Gastroesophageal sphincter (tissue), 4 donors: ENCODE results near the gene PNP. TPM values are rescaled to one million over a fixed set of nuclear protein-coding genes. Genes with fewer than 3 reads are reported as not detected.

ENCODE experiments used
- ATAC-seq: fragments of 150-250 bp; one replicate; pipeline ENCODE4 v1.9.1; 2016; ENCODE audit warnings: mild to moderate bottlenecking, moderate library complexity
- H3K27ac ChIP-seq, 4 donors: fragments of 200-600 bp; sonication (generic) in 3 of 4; 1 replicate in 3 of 4; 2 replicates in 1 of 4; pipeline ENCODE4 v1.5.1; 2016 to 2019
- H3K27me3 ChIP-seq: fragments of 200-600 bp; sonication (generic); one replicate; pipeline ENCODE4 v1.5.1; 2019
- H3K36me3 ChIP-seq, 2 donors: fragments of 200-600 bp; sonication (generic); one replicate each; pipeline ENCODE4 v1.5.1; 2019; ENCODE audit warnings: control low read depth in 1 of 2
- H3K4me1 ChIP-seq, 3 donors: fragments of 200-600 bp; sonication (generic); 1 replicate in 2 of 3; 2 replicates in 1 of 3; pipeline ENCODE4 v1.5.1; 2016 to 2019; ENCODE audit warnings: control low read depth in 2 of 3
- H3K4me3 ChIP-seq, 2 donors: fragments of 200-600 bp; sonication (generic); one replicate each; pipeline ENCODE4 v1.5.1; 2019; ENCODE audit warnings: mild to moderate bottlenecking in 1 of 2, moderate library complexity in 1 of 2
- H3K9me3 ChIP-seq, 3 donors: fragments of 200-600 bp; sonication (generic); one replicate each; pipeline ENCODE4 v1.5.1; 2017 to 2019; ENCODE audit warnings: control low read depth in 2 of 3
- CTCF ChIP-seq, 4 experiments: fragments of 200-600 bp in 2 of 4; fragments of 450-650 bp in 2 of 4; sonication (generic) in 1 of 4; IDR thresholded peaks; one replicate each; pipeline ENCODE4 v1.5.1; 2017 to 2019; ENCODE audit warnings: antibody characterized with exemption in 4 of 4, mild to moderate bottlenecking in 2 of 4, moderate library complexity in 2 of 4
- EP300 ChIP-seq: sonication (generic); formaldehyde crosslinking; IDR thresholded peaks from one replicate; pipeline ENCODE4 v1.6.1; 2017; ENCODE audit warnings: antibody characterized with exemption, mild to moderate bottlenecking
- POLR2A ChIP-seq, 2 donors: fragments of 450-650 bp; IDR thresholded peaks; one replicate each; pipeline ENCODE4 v1.6.1; 2017; ENCODE audit warnings: antibody characterized with exemption in 2 of 2, mild to moderate bottlenecking in 2 of 2, moderate library complexity in 1 of 2
- POLR2AphosphoS5 ChIP-seq: sonication (generic); formaldehyde crosslinking; IDR thresholded peaks from one replicate; pipeline ENCODE4 v1.6.1; 2017; ENCODE audit warnings: antibody characterized with exemption
- WGBS, 2 donors: methylation state at CpG; one replicate each; pipeline ENCODE4 v1.1.5; 2018; ENCODE audit warnings: low coverage in 1 of 2; 5-methylcytosine and 5-hydroxymethylcytosine counted together
- total RNA-seq, 4 donors: library from RNA; depleted of rRNA; stranded (reverse); fragments of >200 nt; gene quantifications; one replicate each; pipeline ENCODE4 v1.1.0, GENCODE V29; 2016

PNP gene
- total RNA-seq, 4 donors from 2014 or later: 3.0 to 71.2 (median 19.9) TPM

GRCh38 chr14:20427231-20428009 lies 41.8 kb upstream of the PNP start:
- Histone ChIP-seq H3K4me3 (no peak overlapping the region), H3K36me3 (no peaks in the 10 kb centered on the region), H3K9me3 (no peaks in the 10 kb centered on the region), H3K27me3 (no peaks in the 10 kb centered on the region), H3K4me1 (peaks cover 0 to 9% (median 0%) of the 10 kb centered on the region in 3 donors), H3K27ac (peak overlapping the region in 1 of 4 donors; percentile 29)
- ATAC-seq: peak; percentile 41
- TF ChIP-seq POLR2A (IDR thresholded peaks at IDR 0.05): no peak
- no peak for TF ChIP-seq EP300
- no peak for TF ChIP-seq CTCF (IDR thresholded peaks at IDR 0.05)
- no peak for TF ChIP-seq POLR2AphosphoS5
- 50 to 56% methylated on average over 4 of the region's 5 CpGs for WGBS, 2 donors

GRCh38 chr14:20428010-20428365 lies 41.2 kb upstream of the PNP start:
- 55 to 92% methylated on average over 2 of the region's 5 CpGs for WGBS, 2 donors
- no peak for TF ChIP-seq POLR2AphosphoS5
- TF ChIP-seq CTCF (IDR thresholded peaks at IDR 0.05): no peak
- TF ChIP-seq POLR2A (IDR thresholded peaks at IDR 0.05): no peak
- no peak for TF ChIP-seq EP300
- ATAC-seq: no peak

GRCh38 chr14:20428802-20429201 lies 40.4 kb upstream of the PNP start:
- Histone ChIP-seq H3K27ac (no peak overlapping the region), H3K4me1 (peaks cover 0 to 9% (median 0%) of the 10 kb centered on the region in 3 donors), H3K9me3 (no peaks in the 10 kb centered on the region), H3K36me3 (no peaks in the 10 kb centered on the region), H3K4me3 (no peak overlapping the region), H3K27me3 (no peaks in the 10 kb centered on the region)
- TF ChIP-seq EP300: no peak
- WGBS, 2 donors: 40% methylated on average over 4 of the region's 5 CpGs; no CpG with 5 or more reads in 1 of the 2 donors
- ATAC-seq: no peak

More at GRCh38 chr14:20428010-20428365, 41.2 kb upstream of the PNP start:
- no peak overlapping the region for H3K27ac ChIP-seq
- H3K4me3 ChIP-seq: no peak overlapping the region
- H3K9me3 ChIP-seq: no peaks in the 10 kb centered on the region
- peaks cover 0 to 9% (median 0%) of the 10 kb centered on the region in 3 donors for H3K4me1 ChIP-seq
- no peaks in the 10 kb centered on the region for H3K36me3 ChIP-seq
- no peaks in the 10 kb centered on the region for H3K27me3 ChIP-seq

- no peaks in the 10 kb centered on the region for H3K9me3 ChIP-seq
Measured at GRCh38 chr14:20429801-20430669, 39.2 kb upstream of the PNP start.

More at GRCh38 chr14:20429801-20430669, 39.2 kb upstream of the PNP start:
- H3K4me1 ChIP-seq: peaks cover 0 to 20% (median 2%) of the 10 kb centered on the region in 3 donors
- H3K27ac ChIP-seq: no peak overlapping the region
- no peak for ATAC-seq
- 80 to 83% methylated on average over 2 to 7 of the region's 30 CpGs for WGBS, 2 donors
- H3K27me3 ChIP-seq: peaks cover under 1% of the 10 kb centered on the region
- no peak overlapping the region for H3K4me3 ChIP-seq
- H3K36me3 ChIP-seq: no peaks in the 10 kb centered on the region
- TF ChIP-seq POLR2A (IDR thresholded peaks at IDR 0.05) (no peak), EP300 (no peak), CTCF (IDR thresholded peaks at IDR 0.05) (no peak), POLR2AphosphoS5 (no peak)
